ENCODE results near the gene PRPF6.

Gene PRPF6

GRCh38 chr20:64038224-64038564 is 57.3 kb downstream of the PRPF6 start:
- in situ Hi-C loops (cut with HindIII; ENCODE audit: low pct_ligation_motif_present, low pct_unique_long_range_greater_than_20kb, low sequenced_read_pairs): no loop called here
- DNase-seq: no peak

GRCh38 chr20:64038565-64039292 is 57.8 kb downstream of the PRPF6 start:
- peak; percentile 75 for DNase-seq
- in situ Hi-C loops (cut with HindIII; ENCODE audit: low pct_ligation_motif_present, low pct_unique_long_range_greater_than_20kb, low sequenced_read_pairs): no loop called here

- in situ Hi-C loops (cut with HindIII; ENCODE audit: low pct_ligation_motif_present, low pct_unique_long_range_greater_than_20kb, low sequenced_read_pairs): no loop called here
- no peak for DNase-seq
Measured at GRCh38 chr20:64039293-64040160, 58.6 kb downstream of the PRPF6 start.

- no peak for DNase-seq
- in situ Hi-C loops (cut with HindIII; ENCODE audit: low pct_ligation_motif_present, low pct_unique_long_range_greater_than_20kb, low sequenced_read_pairs): no loop called here
Measured at GRCh38 chr20:64040231-64041039, 59.5 kb downstream of the PRPF6 start.

GRCh38 chr20:64041040-64041780 is 60.3 kb downstream of the PRPF6 start:
- DNase-seq: no peak
- in situ Hi-C loops (cut with HindIII; ENCODE audit: low pct_ligation_motif_present, low pct_unique_long_range_greater_than_20kb, low sequenced_read_pairs): no loop called here

GRCh38 chr20:64041781-64042053 is 60.8 kb downstream of the PRPF6 start:
- no peak for DNase-seq
- in situ Hi-C loops (cut with HindIII; ENCODE audit: low pct_ligation_motif_present, low pct_unique_long_range_greater_than_20kb, low sequenced_read_pairs): no loop called here

- DNase-seq: no peak
- in situ Hi-C loops (cut with HindIII; ENCODE audit: low pct_ligation_motif_present, low pct_unique_long_range_greater_than_20kb, low sequenced_read_pairs): no loop called here
Measured at GRCh38 chr20:64042054-64042781, 61.3 kb downstream of the PRPF6 start.

GRCh38 chr20:64043768-64044167 is 62.8 kb downstream of the PRPF6 start:
- no peak for DNase-seq
- in situ Hi-C loops (cut with HindIII; ENCODE audit: low pct_ligation_motif_present, low pct_unique_long_range_greater_than_20kb, low sequenced_read_pairs): no loop called here

GRCh38 chr20:64044484-64045247 is 63.7 kb downstream of the PRPF6 start:
- in situ Hi-C loops (cut with HindIII; ENCODE audit: low pct_ligation_motif_present, low pct_unique_long_range_greater_than_20kb, low sequenced_read_pairs): no loop called here
- DNase-seq: peak; percentile 50

GRCh38 chr20:64045346-64046011 is 64.5 kb downstream of the PRPF6 start:
- in situ Hi-C loops (cut with HindIII; ENCODE audit: low pct_ligation_motif_present, low pct_unique_long_range_greater_than_20kb, low sequenced_read_pairs): no loop called here
- no peak for DNase-seq

- DNase-seq: no peak
- in situ Hi-C loops (cut with HindIII; ENCODE audit: low pct_ligation_motif_present, low pct_unique_long_range_greater_than_20kb, low sequenced_read_pairs): no loop called here
Measured at GRCh38 chr20:64047046-64047389, 66.1 kb downstream of the PRPF6 start.

GRCh38 chr20:64047968-64048401 is 67.1 kb downstream of the PRPF6 start:
- DNase-seq: no peak
- in situ Hi-C loops (cut with HindIII; ENCODE audit: low pct_ligation_motif_present, low pct_unique_long_range_greater_than_20kb, low sequenced_read_pairs): no loop called here

GRCh38 chr20:64048402-64049044 is 67.6 kb downstream of the PRPF6 start:
- in situ Hi-C loops (cut with HindIII; ENCODE audit: low pct_ligation_motif_present, low pct_unique_long_range_greater_than_20kb, low sequenced_read_pairs): no loop called here
- no peak for DNase-seq

GRCh38 chr20:64049060-64049877 is 68.3 kb downstream of the PRPF6 start, which contains the start of gene SOX18:
Gene SOX18 (minus strand): TSS chr20:64049639. CDS start chr20:64049516, 123 bp downstream.
- DNase-seq: no peak
- in situ Hi-C loops (cut with HindIII; ENCODE audit: low pct_ligation_motif_present, low pct_unique_long_range_greater_than_20kb, low sequenced_read_pairs): no loop called here

- in situ Hi-C loops (cut with HindIII; ENCODE audit: low pct_ligation_motif_present, low pct_unique_long_range_greater_than_20kb, low sequenced_read_pairs): no loop called here
- no peak for DNase-seq
Measured at GRCh38 chr20:64049878-64050260, 68.9 kb downstream of the PRPF6 start.

Data from ACHN (cell line).